Common myeloid progenitor, CD34-positive (primary cell): ENCODE results near the gene PTBP1.

ENCODE experiments used
- CTCF ChIA-PET: fragments of 350-600 bp; sonication (Branson Sonifier 250); formaldehyde crosslinking; loops from one replicate; lab custom pipeline; 2021; ENCODE audit warnings: antibody characterized with exemption; lab: Charles Lee
- POLR2A ChIA-PET: fragments of 350-600 bp; sonication (Branson Sonifier 250); formaldehyde crosslinking; loops from one replicate; lab custom pipeline; 2021; ENCODE audit warnings: antibody characterized with exemption; lab: Charles Lee
- DNase-seq, 3 donors: peaks; one replicate each; pipeline versions ENCODE4 v3.0.0 to v3.0.0-alpha.2; 2013
- H3K27ac ChIP-seq, 2 experiments: 1 replicate in 1 of 2; 2 replicates in 1 of 2; pipeline ENCODE4 v1.7.0; 2013; ENCODE audit warnings: inconsistent platforms in 2 of 2, low read length in 2 of 2, mild to moderate bottlenecking in 2 of 2, low read depth in 1 of 2, moderate library complexity in 1 of 2; ENCODE audit not compliant: severe bottlenecking in 2 of 2, insufficient read depth in 1 of 2, poor library complexity in 1 of 2
- H3K27me3 ChIP-seq, 5 experiments: replicated peaks in 2 of 5; 1 replicate in 3 of 5; 2 replicates in 2 of 5; pipeline versions ENCODE4 v1.6.1 to v1.7.0; 2013; ENCODE audit warnings: low read length in 4 of 5, mild to moderate bottlenecking in 2 of 5, moderate library complexity in 2 of 5, inconsistent platforms in 1 of 5; ENCODE audit not compliant: insufficient read depth in 5 of 5, control insufficient read depth in 4 of 5
- H3K36me3 ChIP-seq, 4 experiments: 1 replicate in 2 of 4; 2 replicates in 2 of 4; pipeline versions ENCODE4 v1.6.1 to v1.7.0; 2013; ENCODE audit warnings: low read length in 3 of 4, control low read depth in 1 of 4, mild to moderate bottlenecking in 1 of 4; ENCODE audit not compliant: control insufficient read depth in 4 of 4, insufficient read depth in 4 of 4
- H3K4me1 ChIP-seq, 4 experiments: 1 replicate in 3 of 4; 2 replicates in 1 of 4; pipeline versions ENCODE4 v1.6.1 to v1.7.1; 2013; ENCODE audit warnings: low read length in 3 of 4, mild to moderate bottlenecking in 3 of 4, control low read depth in 1 of 4, inconsistent platforms in 1 of 4, moderate library complexity in 1 of 4; ENCODE audit not compliant: control insufficient read depth in 4 of 4, insufficient read depth in 4 of 4; ENCODE audit errors: control extremely low read depth in 1 of 4
- H3K4me3 ChIP-seq, 7 experiments: 1 replicate in 4 of 7; 2 replicates in 3 of 7; pipeline versions ENCODE4 v1.5.1 to v1.7.0; 2013; ENCODE audit warnings: mild to moderate bottlenecking in 7 of 7, low read length in 6 of 7, moderate library complexity in 6 of 7, inconsistent platforms in 2 of 7, low read depth in 2 of 7, control low read depth in 1 of 7; ENCODE audit not compliant: insufficient read depth in 4 of 7, control insufficient read depth in 1 of 7; ENCODE audit errors: extremely low read depth in 1 of 7
- H3K9me3 ChIP-seq, 5 experiments: 1 replicate in 4 of 5; 2 replicates in 1 of 5; pipeline versions ENCODE4 v1.6.1 to v1.7.1; 2013; ENCODE audit warnings: low read length in 4 of 5, mild to moderate bottlenecking in 2 of 5, inconsistent platforms in 1 of 5, low read depth in 1 of 5, moderate library complexity in 1 of 5; ENCODE audit not compliant: control insufficient read depth in 4 of 5, insufficient read depth in 2 of 5; ENCODE audit errors: control extremely low read depth in 1 of 5
- WGBS: methylation state at CpG from one replicate; pipeline ENCODE4 v1.1.5; 2013; ENCODE audit not compliant: insufficient coverage; 5-methylcytosine and 5-hydroxymethylcytosine counted together

PTBP1 gene

DNA sequence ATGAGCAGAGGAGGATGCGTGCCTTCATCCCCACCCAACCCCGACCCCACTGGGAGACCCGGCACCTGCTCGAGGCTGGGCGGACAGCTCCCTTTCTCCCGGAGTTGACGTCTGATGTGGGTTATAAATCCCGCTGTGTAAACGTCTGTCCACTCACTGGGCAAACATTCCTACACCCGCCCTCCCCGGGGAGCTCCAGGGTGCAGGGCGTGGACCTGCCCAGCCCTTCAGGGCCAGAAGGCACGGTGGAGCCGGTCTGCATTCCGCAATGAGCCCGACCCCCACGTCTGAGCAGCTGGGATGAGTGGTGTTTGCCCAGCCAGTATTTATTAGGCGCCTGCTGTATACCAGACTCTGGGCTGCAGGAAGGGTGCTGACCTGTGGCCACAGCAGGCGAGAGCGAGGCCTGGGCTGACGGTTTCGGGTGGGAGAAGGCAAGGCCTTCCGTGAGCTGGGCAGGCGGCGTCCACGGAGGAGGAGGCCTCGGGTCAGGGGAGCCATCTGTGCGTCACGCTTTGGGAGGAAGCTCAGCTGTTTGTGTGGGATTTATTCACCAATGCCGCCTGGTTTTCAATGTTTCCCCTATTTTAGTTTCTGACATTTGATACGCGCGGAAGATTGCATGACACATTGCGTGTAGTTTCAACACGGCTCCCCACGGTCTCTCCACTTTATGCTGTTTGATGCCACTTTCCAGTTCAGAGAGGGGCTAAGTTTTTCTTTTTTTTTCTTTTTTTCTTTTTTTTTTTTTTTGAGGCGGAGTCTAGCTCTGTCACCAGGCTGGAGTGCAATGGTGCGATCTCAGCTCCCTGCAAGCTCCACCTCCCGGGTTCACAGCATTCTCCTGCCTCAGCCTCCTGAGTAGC lies 44.4 kb upstream of the PTBP1 start:
- H3K4me1 ChIP-seq = no peaks in the 10 kb centered on the region
- no peaks in the 10 kb centered on the region for H3K27me3 ChIP-seq
- 62% methylated on average over 34 of the region's 39 CpGs for WGBS
- ChIA-PET CTCF (interaction anchor here (1.1 to 1.6 kb wide), 3 partner anchors 11 to 169 kb away, joined by 3 to 5 read pairs (median 5); no protein-coding TSS in a partner anchor), POLR2A (interaction anchor here (0.6 kb wide), 1 partner anchor 322 kb away, joined by 7 read pairs; no protein-coding TSS in a partner anchor)
- no peaks in the 10 kb centered on the region for H3K36me3 ChIP-seq
- H3K9me3 ChIP-seq = peaks cover 0 to 4% (median 1%) of the 10 kb centered on the region in 5 experiments
- H3K4me3 ChIP-seq = no peak overlapping the region
- no peak overlapping the region for H3K27ac ChIP-seq
- DNase-seq = peak; percentile 62 to 83 (median 75)

- H3K27me3 ChIP-seq = no peaks in the 10 kb centered on the region
- H3K9me3 ChIP-seq = peaks cover 0 to 12% (median 6%) of the 10 kb centered on the region in 5 experiments
- 97% methylated on average over 5 of the region's 9 CpGs for WGBS
- no peak overlapping the region for H3K27ac ChIP-seq
- no peaks in the 10 kb centered on the region for H3K36me3 ChIP-seq
- H3K4me3 ChIP-seq = no peak overlapping the region
- no peaks in the 10 kb centered on the region for H3K4me1 ChIP-seq
- ChIA-PET POLR2A (interaction anchor here (0.7 kb wide), 1 partner anchor 71 kb away, joined by 4 read pairs; no protein-coding TSS in a partner anchor), CTCF (interaction anchor here (1.6 kb wide), 1 partner anchor 15 kb away, joined by 5 read pairs; no protein-coding TSS in a partner anchor)
- no peak for DNase-seq
These were observed 42.7 kb upstream of the PTBP1 start for GRCh38 chr19:754530-754929.

- Histone ChIP-seq H3K9me3 (peaks cover 0 to 12% (median 6%) of the 10 kb centered on the region in 5 experiments), H3K36me3 (no peaks in the 10 kb centered on the region), H3K4me3 (no peak overlapping the region), H3K4me1 (no peaks in the 10 kb centered on the region), H3K27ac (no peak overlapping the region), H3K27me3 (no peaks in the 10 kb centered on the region)
- ChIA-PET POLR2A (no interaction called here), CTCF (interaction anchor here (0.9 to 1.6 kb wide), 2 partner anchors 15 to 169 kb away, joined by 3 to 5 read pairs; no protein-coding TSS in a partner anchor)
- 98% methylated on average over 14 of the region's 15 CpGs for WGBS
- DNase-seq = no peak
These were observed 42.2 kb upstream of the PTBP1 start for GRCh38 chr19:755063-755462.

- Histone ChIP-seq H3K36me3 (no peaks in the 10 kb centered on the region), H3K4me3 (no peak overlapping the region), H3K27me3 (no peaks in the 10 kb centered on the region), H3K9me3 (peaks cover 0 to 12% (median 6%) of the 10 kb centered on the region in 5 experiments), H3K27ac (no peak overlapping the region), H3K4me1 (no peaks in the 10 kb centered on the region)
- POLR2A ChIA-PET = no interaction called here
- DNase-seq = peak; percentile 43 to 73 (median 59)
- CTCF ChIA-PET = no interaction called here
These were observed 41.0 kb upstream of the PTBP1 start for GRCh38 chr19:756236-756635.

DNA sequence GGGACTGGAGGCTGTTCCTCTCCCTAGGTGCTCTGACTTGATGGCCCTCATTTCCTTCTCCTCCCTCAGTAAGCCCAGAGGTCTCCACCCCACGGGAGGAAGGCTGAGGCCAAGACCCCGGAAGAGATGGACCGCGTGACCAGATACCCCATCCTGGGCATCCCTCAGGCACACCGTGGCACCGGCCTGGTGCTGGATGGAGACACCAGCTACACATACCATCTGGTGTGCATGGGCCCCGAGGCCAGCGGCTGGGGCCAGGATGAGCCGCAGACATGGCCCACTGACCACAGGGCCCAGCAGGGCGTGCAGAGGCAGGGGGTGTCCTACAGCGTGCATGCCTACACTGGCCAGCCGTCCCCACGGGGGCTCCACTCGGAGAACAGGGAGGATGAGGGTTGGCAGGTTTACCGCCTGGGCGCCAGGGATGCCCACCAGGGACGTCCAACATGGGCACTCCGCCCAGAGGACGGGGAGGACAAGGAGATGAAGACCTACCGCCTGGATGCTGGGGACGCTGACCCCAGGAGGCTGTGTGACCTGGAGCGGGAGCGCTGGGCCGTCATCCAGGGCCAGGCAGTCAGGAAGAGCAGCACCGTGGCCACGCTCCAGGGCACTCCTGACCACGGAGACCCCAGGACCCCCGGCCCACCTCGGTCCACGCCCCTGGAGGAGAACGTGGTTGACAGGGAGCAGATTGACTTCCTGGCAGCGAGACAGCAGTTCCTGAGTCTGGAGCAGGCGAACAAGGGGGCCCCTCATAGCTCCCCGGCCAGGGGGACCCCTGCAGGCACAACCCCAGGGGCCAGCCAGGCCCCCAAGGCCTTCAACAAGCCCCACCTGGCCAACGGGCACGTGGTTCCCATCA lies 40.2 kb upstream of the PTBP1 start:
- Histone ChIP-seq H3K27me3 (no peaks in the 10 kb centered on the region), H3K4me1 (no peaks in the 10 kb centered on the region), H3K9me3 (peaks cover 1 to 12% (median 6%) of the 10 kb centered on the region in 5 experiments), H3K36me3 (no peaks in the 10 kb centered on the region), H3K27ac (no peak overlapping the region), H3K4me3 (no peak overlapping the region)
- DNase-seq = no peak
- ChIA-PET CTCF (interaction anchor here (1.0 kb wide), 1 partner anchor 89 kb away, joined by 3 read pairs; no protein-coding TSS in a partner anchor), POLR2A (no interaction called here)
- WGBS = 85% methylated on average over 27 of the region's 36 CpGs

DNA sequence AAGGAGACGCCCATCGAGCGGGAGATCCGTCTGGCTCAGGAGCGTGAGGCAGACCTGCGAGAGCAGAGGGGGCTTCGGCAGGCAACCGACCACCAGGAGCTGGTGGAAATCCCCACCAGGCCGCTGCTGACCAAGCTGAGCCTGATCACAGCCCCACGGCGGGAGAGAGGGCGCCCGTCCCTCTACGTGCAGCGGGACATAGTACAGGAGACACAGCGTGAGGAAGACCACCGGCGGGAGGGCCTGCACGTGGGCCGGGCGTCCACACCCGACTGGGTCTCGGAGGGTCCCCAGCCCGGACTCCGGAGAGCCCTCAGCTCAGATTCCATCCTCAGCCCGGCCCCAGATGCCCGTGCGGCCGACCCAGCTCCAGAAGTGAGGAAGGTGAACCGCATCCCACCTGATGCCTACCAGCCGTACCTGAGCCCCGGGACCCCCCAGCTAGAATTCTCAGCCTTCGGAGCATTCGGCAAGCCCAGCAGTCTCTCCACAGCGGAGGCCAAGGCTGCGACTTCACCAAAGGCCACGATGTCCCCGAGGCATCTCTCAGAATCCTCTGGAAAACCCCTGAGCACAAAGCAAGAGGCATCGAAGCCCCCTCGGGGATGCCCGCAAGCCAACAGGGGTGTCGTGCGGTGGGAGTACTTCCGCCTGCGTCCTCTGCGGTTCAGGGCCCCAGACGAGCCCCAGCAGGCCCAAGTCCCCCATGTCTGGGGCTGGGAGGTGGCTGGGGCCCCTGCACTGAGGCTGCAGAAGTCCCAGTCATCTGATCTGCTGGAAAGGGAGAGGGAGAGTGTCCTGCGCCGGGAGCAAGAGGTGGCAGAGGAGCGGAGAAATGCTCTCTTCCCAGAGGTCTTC lies 39.2 kb upstream of the PTBP1 start:
- Histone ChIP-seq H3K9me3 (peaks cover 1 to 12% (median 6%) of the 10 kb centered on the region in 5 experiments), H3K36me3 (no peaks in the 10 kb centered on the region), H3K27ac (no peak overlapping the region), H3K4me3 (no peak overlapping the region), H3K27me3 (no peaks in the 10 kb centered on the region), H3K4me1 (no peaks in the 10 kb centered on the region)
- POLR2A ChIA-PET = no interaction called here
- CTCF ChIA-PET = interaction anchor here (0.6 to 1.0 kb wide), 2 partner anchors 68 to 88 kb away, joined by 3 read pairs; no protein-coding TSS in a partner anchor
- no peak for DNase-seq
- WGBS = 97% methylated on average over 48 of the region's 50 CpGs
